ENCODE results near the gene TRIM66. TPM values are rescaled to one million over a fixed set of nuclear protein-coding genes. Genes with fewer than 3 reads are reported as not detected.

TRIM66 gene
- total and polyA plus RNA-seq, 2 experiments from 2014 or later: 1.0 to 3.3 TPM

DNA sequence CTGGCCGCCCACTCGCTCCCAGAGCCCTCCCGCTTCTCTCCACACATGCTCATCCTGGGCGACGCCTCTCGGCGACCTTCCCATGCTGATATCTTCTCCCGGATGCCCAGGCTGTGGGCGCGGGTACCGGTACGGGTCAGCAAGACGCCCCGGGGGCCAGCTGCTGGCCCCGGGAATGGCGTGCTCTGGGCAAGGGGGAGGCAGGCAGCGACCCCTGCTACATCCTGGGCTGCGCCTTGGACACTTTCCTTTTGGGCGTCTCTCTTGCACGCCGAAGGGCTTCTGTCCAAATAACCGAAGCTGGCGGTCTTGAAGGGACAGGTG lies 48.2 kb upstream of the TRIM66 start:
- Histone ChIP-seq H4K20me1 (replicated peaks; ENCODE audit: insufficient read depth) (no peaks in the 10 kb centered on the region), H2AFZ (no peak overlapping the region), H3K4me3 (no peak overlapping the region), H3K4me1 (ENCODE audit: insufficient read depth) (no peaks in the 10 kb centered on the region), H3F3A (replicated peaks; ENCODE audit: low read depth) (no peaks in the 10 kb centered on the region), H3K27ac (ENCODE audit: low read depth) (no peak overlapping the region), H3K4me2 (no peak overlapping the region), H3K79me2 (replicated peaks; ENCODE audit: insufficient read depth) (no peaks in the 10 kb centered on the region), H3K36me3 (ENCODE audit: insufficient read depth) (no peaks in the 10 kb centered on the region), H3K27me3 (ENCODE audit: insufficient read depth) (no peaks in the 10 kb centered on the region), H3K9me2 (ENCODE audit: insufficient read depth) (no peaks in the 10 kb centered on the region)
- no peak overlapping the region for H3K27ac Mint-ChIP-seq
- peaks cover 2% of the 10 kb centered on the region; the same call in 2 of the 3 replicates for H3K4me1 Mint-ChIP-seq
- H3K4me3 Mint-ChIP-seq: no peak overlapping the region
- H3K9me3 Mint-ChIP-seq: no peaks in the 10 kb centered on the region
- TF ChIP-seq, protein P1, sequence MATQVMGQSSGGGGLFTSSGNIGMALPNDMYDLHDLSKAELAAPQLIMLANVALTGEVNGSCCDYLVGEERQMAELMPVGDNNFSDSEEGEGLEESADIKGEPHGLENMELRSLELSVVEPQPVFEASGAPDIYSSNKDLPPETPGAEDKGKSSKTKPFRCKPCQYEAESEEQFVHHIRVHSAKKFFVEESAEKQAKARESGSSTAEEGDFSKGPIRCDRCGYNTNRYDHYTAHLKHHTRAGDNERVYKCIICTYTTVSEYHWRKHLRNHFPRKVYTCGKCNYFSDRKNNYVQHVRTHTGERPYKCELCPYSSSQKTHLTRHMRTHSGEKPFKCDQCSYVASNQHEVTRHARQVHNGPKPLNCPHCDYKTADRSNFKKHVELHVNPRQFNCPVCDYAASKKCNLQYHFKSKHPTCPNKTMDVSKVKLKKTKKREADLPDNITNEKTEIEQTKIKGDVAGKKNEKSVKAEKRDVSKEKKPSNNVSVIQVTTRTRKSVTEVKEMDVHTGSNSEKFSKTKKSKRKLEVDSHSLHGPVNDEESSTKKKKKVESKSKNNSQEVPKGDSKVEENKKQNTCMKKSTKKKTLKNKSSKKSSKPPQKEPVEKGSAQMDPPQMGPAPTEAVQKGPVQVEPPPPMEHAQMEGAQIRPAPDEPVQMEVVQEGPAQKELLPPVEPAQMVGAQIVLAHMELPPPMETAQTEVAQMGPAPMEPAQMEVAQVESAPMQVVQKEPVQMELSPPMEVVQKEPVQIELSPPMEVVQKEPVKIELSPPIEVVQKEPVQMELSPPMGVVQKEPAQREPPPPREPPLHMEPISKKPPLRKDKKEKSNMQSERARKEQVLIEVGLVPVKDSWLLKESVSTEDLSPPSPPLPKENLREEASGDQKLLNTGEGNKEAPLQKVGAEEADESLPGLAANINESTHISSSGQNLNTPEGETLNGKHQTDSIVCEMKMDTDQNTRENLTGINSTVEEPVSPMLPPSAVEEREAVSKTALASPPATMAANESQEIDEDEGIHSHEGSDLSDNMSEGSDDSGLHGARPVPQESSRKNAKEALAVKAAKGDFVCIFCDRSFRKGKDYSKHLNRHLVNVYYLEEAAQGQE (IDR thresholded peaks at IDR 0.05; ENCODE audit: unreplicated experiment): no peak
- TF ChIP-seq ZNF331 (CRISPR knock-in tag; IDR thresholded peaks at IDR 0.05; ENCODE audit: low read depth): no peak
- no peak for TF ChIP-seq ZNF114 (CRISPR knock-in tag; IDR thresholded peaks at IDR 0.05)
- TF ChIP-seq, protein P2, sequence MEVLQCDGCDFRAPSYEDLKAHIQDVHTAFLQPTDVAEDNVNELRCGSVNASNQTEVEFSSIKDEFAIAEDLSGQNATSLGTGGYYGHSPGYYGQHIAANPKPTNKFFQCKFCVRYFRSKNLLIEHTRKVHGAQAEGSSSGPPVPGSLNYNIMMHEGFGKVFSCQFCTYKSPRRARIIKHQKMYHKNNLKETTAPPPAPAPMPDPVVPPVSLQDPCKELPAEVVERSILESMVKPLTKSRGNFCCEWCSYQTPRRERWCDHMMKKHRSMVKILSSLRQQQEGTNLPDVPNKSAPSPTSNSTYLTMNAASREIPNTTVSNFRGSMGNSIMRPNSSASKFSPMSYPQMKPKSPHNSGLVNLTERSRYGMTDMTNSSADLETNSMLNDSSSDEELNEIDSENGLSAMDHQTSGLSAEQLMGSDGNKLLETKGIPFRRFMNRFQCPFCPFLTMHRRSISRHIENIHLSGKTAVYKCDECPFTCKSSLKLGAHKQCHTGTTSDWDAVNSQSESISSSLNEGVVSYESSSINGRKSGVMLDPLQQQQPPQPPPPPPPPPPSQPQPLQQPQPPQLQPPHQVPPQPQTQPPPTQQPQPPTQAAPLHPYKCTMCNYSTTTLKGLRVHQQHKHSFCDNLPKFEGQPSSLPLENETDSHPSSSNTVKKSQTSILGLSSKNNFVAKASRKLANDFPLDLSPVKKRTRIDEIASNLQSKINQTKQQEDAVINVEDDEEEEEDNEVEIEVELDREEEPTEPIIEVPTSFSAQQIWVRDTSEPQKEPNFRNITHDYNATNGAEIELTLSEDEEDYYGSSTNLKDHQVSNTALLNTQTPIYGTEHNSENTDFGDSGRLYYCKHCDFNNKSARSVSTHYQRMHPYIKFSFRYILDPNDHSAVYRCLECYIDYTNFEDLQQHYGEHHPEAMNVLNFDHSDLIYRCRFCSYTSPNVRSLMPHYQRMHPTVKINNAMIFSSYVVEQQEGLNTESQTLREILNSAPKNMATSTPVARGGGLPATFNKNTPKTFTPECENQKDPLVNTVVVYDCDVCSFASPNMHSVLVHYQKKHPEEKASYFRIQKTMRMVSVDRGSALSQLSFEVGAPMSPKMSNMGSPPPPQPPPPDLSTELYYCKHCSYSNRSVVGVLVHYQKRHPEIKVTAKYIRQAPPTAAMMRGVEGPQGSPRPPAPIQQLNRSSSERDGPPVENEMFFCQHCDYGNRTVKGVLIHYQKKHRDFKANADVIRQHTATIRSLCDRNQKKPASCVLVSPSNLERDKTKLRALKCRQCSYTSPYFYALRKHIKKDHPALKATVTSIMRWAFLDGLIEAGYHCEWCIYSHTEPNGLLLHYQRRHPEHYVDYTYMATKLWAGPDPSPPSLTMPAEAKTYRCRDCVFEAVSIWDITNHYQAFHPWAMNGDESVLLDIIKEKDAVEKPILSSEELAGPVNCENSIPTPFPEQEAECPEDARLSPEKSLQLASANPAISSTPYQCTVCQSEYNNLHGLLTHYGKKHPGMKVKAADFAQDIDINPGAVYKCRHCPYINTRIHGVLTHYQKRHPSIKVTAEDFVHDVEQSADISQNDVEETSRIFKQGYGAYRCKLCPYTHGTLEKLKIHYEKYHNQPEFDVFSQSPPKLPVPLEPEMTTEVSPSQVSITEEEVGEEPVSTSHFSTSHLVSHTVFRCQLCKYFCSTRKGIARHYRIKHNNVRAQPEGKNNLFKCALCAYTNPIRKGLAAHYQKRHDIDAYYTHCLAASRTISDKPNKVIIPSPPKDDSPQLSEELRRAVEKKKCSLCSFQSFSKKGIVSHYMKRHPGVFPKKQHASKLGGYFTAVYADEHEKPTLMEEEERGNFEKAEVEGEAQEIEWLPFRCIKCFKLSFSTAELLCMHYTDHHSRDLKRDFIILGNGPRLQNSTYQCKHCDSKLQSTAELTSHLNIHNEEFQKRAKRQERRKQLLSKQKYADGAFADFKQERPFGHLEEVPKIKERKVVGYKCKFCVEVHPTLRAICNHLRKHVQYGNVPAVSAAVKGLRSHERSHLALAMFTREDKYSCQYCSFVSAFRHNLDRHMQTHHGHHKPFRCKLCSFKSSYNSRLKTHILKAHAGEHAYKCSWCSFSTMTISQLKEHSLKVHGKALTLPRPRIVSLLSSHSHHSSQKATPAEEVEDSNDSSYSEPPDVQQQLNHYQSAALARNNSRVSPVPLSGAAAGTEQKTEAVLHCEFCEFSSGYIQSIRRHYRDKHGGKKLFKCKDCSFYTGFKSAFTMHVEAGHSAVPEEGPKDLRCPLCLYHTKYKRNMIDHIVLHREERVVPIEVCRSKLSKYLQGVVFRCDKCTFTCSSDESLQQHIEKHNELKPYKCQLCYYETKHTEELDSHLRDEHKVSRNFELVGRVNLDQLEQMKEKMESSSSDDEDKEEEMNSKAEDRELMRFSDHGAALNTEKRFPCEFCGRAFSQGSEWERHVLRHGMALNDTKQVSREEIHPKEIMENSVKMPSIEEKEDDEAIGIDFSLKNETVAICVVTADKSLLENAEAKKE (CRISPR knock-in tag; IDR thresholded peaks at IDR 0.05): no peak
- ATAC-seq (no peak), DNase-seq (ENCODE audit: low spot score) (no peak)
- peaks cover 7% of the 10 kb centered on the region for H3K27me3 Mint-ChIP-seq (ENCODE audit: insufficient read depth, low read depth, poor library complexity)
- H3K36me3 Mint-ChIP-seq (ENCODE audit: low read depth): no peaks in the 10 kb centered on the region; the same call in 2 of the 3 replicates
